K562 (cell line): Measurements from ENCODE around the gene SLC31A1. TPM values are rescaled to one million over a fixed set of nuclear protein-coding genes. Genes with fewer than 3 reads are reported as not detected.

Source experiments
- BACH1 ChIP-seq: fragments of 200-800 bp; sonication (Bioruptor generic); IDR thresholded peaks from 2 replicates; pipeline ENCODE4 v1.6.1; 2016; ENCODE audit warnings: missing genetic modification characterization, missing compliant biosample characterization
- CEBPG ChIP-seq, 3 experiments: fragments of 200-800 bp in 1 of 3; sonication (Bioruptor generic) in 1 of 3; sonication (generic) in 1 of 3; formaldehyde crosslinking in 1 of 3; IDR thresholded peaks in 2 of 3; conservative IDR thresholded peaks in 1 of 3; 2 replicates each; pipeline versions ENCODE4 v1.6.1 to v1.8.0; 2016 to 2022; ENCODE audit warnings: missing compliant biosample characterization in 2 of 3, missing genetic modification characterization in 2 of 3, mild to moderate bottlenecking in 1 of 3, missing genetic modification reagents in 1 of 3
- HMG20B ChIP-seq: fragments of 250-450 bp; sonication (Bioruptor Pico); IDR thresholded peaks from 2 replicates; pipeline ENCODE4 v1.5.0; 2021; ENCODE audit warnings: mild to moderate bottlenecking
- JUND ChIP-seq, 2 experiments: IDR thresholded peaks; 2 replicates in 1 of 2; 3 replicates in 1 of 2; pipeline ENCODE4 v1.6.1; 2011; ENCODE audit warnings: borderline replicate concordance in 2 of 2, low read depth in 2 of 2, low read length in 2 of 2, improper control_type of control experiment in 1 of 2, missing biosample characterization in 1 of 2, missing genetic modification characterization in 1 of 2, missing genetic modification reagents in 1 of 2
- MAFG ChIP-seq: fragments of 450-650 bp; conservative IDR thresholded peaks from 2 replicates; pipeline ENCODE4 v1.6.1; 2016; ENCODE audit warnings: missing genetic modification characterization, missing compliant biosample characterization
- MED1 ChIP-seq: sonication (generic); formaldehyde crosslinking; IDR thresholded peaks from 2 replicates; pipeline ENCODE4 v1.8.1; 2023; ENCODE audit warnings: missing genetic modification reagents, borderline replicate concordance
- NFIC ChIP-seq: fragments of 450-650 bp; IDR thresholded peaks from 2 replicates; pipeline ENCODE4 v1.6.1; 2017; ENCODE audit warnings: mild to moderate bottlenecking, inconsistent platforms
- PBX2 ChIP-seq, 2 experiments: IDR thresholded peaks in 1 of 2; conservative IDR thresholded peaks in 1 of 2; 2 replicates each; pipeline ENCODE4 v1.6.1; 2016; ENCODE audit warnings: low read depth in 2 of 2, mild to moderate bottlenecking in 1 of 2, missing compliant biosample characterization in 1 of 2, missing genetic modification characterization in 1 of 2, moderate library complexity in 1 of 2
- PRDM10 ChIP-seq: fragments of 450-650 bp; IDR thresholded peaks from 2 replicates; pipeline ENCODE4 v1.6.1; 2018; ENCODE audit not compliant: partially characterized antibody
- RAD21 ChIP-seq, 2 experiments: fragments of 250-450 bp in 1 of 2; fragments of 450-650 bp in 1 of 2; sonication (Bioruptor Pico) in 1 of 2; formaldehyde crosslinking in 1 of 2; IDR thresholded peaks in 1 of 2; conservative IDR thresholded peaks in 1 of 2; 2 replicates each; pipeline versions ENCODE4 v1.4.0 to v1.8.0; 2020 to 2022; ENCODE audit warnings: mild to moderate bottlenecking in 2 of 2, moderate library complexity in 1 of 2
- SMARCA4 ChIP-seq: fragments of 450-650 bp; IDR thresholded peaks from 2 replicates; pipeline ENCODE4 v1.6.1; 2016
- TEAD1 ChIP-seq, 2 experiments: fragments of 450-650 bp in 1 of 2; sonication (generic) in 1 of 2; formaldehyde crosslinking; IDR thresholded peaks; 2 replicates each; pipeline versions ENCODE4 v1.4.0 to v1.8.0; 2020 to 2022; ENCODE audit warnings: mild to moderate bottlenecking in 2 of 2, missing genetic modification reagents in 1 of 2
- ZNF316 ChIP-seq: fragments of 450-650 bp; IDR thresholded peaks from 2 replicates; pipeline ENCODE4 v1.6.1; 2016
- ZNF668 ChIP-seq: fragments of 250-450 bp; sonication (Bioruptor Pico); IDR thresholded peaks from 2 replicates; pipeline ENCODE4 v1.8.0; 2022; ENCODE audit warnings: mild to moderate bottlenecking, inconsistent platforms
- polyA plus RNA-seq, 8 experiments: library from polyadenylated mRNA; depleted of rRNA in 4 of 8; stranded (reverse) in 5 of 8; unstranded in 3 of 8; fragments of >200 nt; fragmentation: Nextera tagmentation in 2 of 8; fragmentation: Illumina TruSeq in 1 of 8; extraction: Ambion mirVana in 2 of 8; extraction: Trizol in 1 of 8; gene quantifications; 2 replicates each; pipeline versions ENCODE4 v1.2.1 to v1.2.3, GENCODE V29; 2011 to 2014; ENCODE audit warnings: inconsistent platforms in 1 of 8, missing spikeins in 1 of 8
- total RNA-seq, 7 experiments: library from RNA; depleted of rRNA in 6 of 7; stranded (reverse); fragments of >200 nt in 6 of 7; fragmentation: Illumina TruSeq in 2 of 7; extraction: Trizol in 2 of 7; gene quantifications; 2 replicates each; pipeline versions ENCODE4 v1.2.1 to v1.2.3, GENCODE V29; 2011 to 2021; ENCODE audit warnings: low replicate concordance in 1 of 7

The SLC31A1 gene
- total and polyA plus RNA-seq, 9 of the 15 experiments (the other 6 are each of a cell fraction or from before 2014, with no cell fraction given): 15.4 to 40.7 (median 25.9) TPM

GRCh38 chr9:113215132-113215531, 6.2 kb upstream of the SLC31A1 start (continued):
- TF ChIP-seq PBX2 (CRISPR knock-in tag; IDR thresholded peaks at IDR 0.05; ENCODE audit: low read depth) (no peak), PBX2 (tag; conservative IDR thresholded peaks at IDR 0.05; ENCODE audit: low read depth) (0 out of 2 replicates have a peak, but pooled peaks have one; percentile 22), ZNF316 (peak; percentile 96), TEAD1 (CRISPR knock-in tag; IDR thresholded peaks at IDR 0.05) (no peak), PRDM10 (no peak), RAD21 (CRISPR knock-in tag; conservative IDR thresholded peaks at IDR 0.05 in 1 of 2, IDR thresholded peaks at IDR 0.05 in 1 of 2) (0 out of 4 replicates have a peak, but pooled peaks of 1 of the 2 experiments have one; percentile 11), SMARCA4 (0 out of 2 replicates have a peak, but pooled peaks have one; percentile 18), ZNF668 (CRISPR knock-in tag) (no peak), MED1 (CRISPR knock-in tag) (no peak), HMG20B (no peak), NFIC (peak; percentile 97), JUND (IDR thresholded peaks at IDR 0.05; ENCODE audit: borderline replicate concordance, low read depth, low read length) (no peak; the same call in 1 of the 2 replicates), JUND (tag; IDR thresholded peaks at IDR 0.05; ENCODE audit: borderline replicate concordance, low read depth, low read length) (0 out of 3 replicates have a peak, but pooled peaks have one; percentile 27), BACH1 (peak; percentile 54; the same call in 1 of the 2 replicates), CEBPG (CRISPR knock-in tag; IDR thresholded peaks at IDR 0.05) (no peak), CEBPG (tag; conservative IDR thresholded peaks at IDR 0.05 in 1 of 2, IDR thresholded peaks at IDR 0.05 in 1 of 2) (no peak), MAFG (tag) (peak; percentile 95)
